Peyer's patch (tissue), 4 donors: ENCODE results near the gene CUBN. TPM values are rescaled to one million over a fixed set of nuclear protein-coding genes. Genes with fewer than 3 reads are reported as not detected.

ENCODE experiments used
- DNase-seq, 3 donors: peaks; one replicate each; pipeline ENCODE4 v3.0.0-alpha.2; 2017 to 2019
- H3K27ac ChIP-seq, 4 donors: fragments of 200-600 bp; sonication (generic); one replicate each; pipeline ENCODE4 v1.5.1; 2016 to 2019
- H3K27me3 ChIP-seq, 2 donors: fragments of 200-600 bp; sonication (generic); one replicate each; pipeline ENCODE4 v1.5.1; 2019
- H3K36me3 ChIP-seq, 3 donors: fragments of 200-600 bp; sonication (generic); one replicate each; pipeline ENCODE4 v1.5.1; 2016 to 2019
- H3K4me1 ChIP-seq, 4 donors: fragments of 200-600 bp; sonication (generic); one replicate each; pipeline ENCODE4 v1.5.1; 2016 to 2019
- H3K4me3 ChIP-seq, 4 donors: fragments of 200-600 bp; sonication (generic); 1 replicate in 3 of 4; 2 replicates in 1 of 4; pipeline ENCODE4 v1.5.1; 2016 to 2019; ENCODE audit warnings: mild to moderate bottlenecking in 1 of 4
- H3K9me3 ChIP-seq, 4 donors: fragments of 200-600 bp; sonication (generic); one replicate each; pipeline ENCODE4 v1.5.1; 2016 to 2019; ENCODE audit warnings: mild to moderate bottlenecking in 1 of 4
- POLR2A ChIP-seq, 2 donors: fragments of 450-650 bp; IDR thresholded peaks; one replicate each; pipeline ENCODE4 v1.5.1; 2017; ENCODE audit warnings: antibody characterized with exemption in 2 of 2, mild to moderate bottlenecking in 2 of 2, moderate library complexity in 2 of 2
- total RNA-seq, 4 donors: library from RNA; depleted of rRNA; stranded (reverse); fragments of >200 nt; gene quantifications; one replicate each; pipeline ENCODE4 v1.1.0, GENCODE V29; 2016
- TF ChIP-seq, protein P1 (sequence below), 6 experiments: fragments of 450-650 bp in 4 of 6; fragments of 200-600 bp in 2 of 6; sonication (generic) in 1 of 6; IDR thresholded peaks; one replicate each; pipeline ENCODE4 v1.5.1; 2017 to 2019; ENCODE audit warnings: antibody characterized with exemption in 6 of 6, mild to moderate bottlenecking in 3 of 6, moderate library complexity in 1 of 6

Gene CUBN
- total RNA-seq, 4 donors from 2014 or later = 2.5 to 329 (median 126) TPM

DNA sequence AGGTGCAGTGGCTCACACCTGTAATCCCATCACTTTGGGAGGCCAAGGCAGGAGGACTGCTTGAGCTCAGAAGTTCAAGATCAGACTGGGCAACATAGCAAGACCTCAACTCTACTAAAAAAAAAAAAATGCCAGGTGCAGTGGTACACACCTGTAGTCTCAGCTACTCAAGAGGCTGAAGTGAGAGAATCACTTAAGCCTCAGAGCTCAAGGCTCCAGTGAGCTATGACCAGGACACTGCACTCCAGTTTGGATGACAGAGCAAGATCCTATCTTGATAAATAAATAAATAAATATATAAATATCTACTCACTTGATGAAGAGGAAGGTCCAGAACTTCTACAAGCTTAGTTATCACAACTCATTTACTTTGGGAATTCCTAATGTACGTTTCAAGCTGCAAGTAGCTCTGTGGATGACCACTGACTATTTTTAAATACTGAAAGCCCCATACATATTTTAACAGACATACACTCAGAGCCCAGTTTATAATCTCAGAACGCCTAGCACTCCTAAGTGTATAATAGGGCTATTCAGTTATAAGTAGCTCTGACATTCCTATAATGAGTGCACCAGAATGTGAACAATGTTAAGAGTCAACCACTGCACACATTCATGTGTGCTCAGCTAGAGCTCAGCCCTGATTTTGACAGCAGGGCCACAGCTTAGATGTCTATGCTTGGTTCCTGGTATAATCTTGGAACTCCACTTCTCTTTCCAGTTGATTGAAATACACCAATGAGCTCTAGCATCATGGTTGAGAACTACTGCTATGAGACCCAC, 119.1 kb downstream of the CUBN start:
- TF ChIP-seq, protein P1, sequence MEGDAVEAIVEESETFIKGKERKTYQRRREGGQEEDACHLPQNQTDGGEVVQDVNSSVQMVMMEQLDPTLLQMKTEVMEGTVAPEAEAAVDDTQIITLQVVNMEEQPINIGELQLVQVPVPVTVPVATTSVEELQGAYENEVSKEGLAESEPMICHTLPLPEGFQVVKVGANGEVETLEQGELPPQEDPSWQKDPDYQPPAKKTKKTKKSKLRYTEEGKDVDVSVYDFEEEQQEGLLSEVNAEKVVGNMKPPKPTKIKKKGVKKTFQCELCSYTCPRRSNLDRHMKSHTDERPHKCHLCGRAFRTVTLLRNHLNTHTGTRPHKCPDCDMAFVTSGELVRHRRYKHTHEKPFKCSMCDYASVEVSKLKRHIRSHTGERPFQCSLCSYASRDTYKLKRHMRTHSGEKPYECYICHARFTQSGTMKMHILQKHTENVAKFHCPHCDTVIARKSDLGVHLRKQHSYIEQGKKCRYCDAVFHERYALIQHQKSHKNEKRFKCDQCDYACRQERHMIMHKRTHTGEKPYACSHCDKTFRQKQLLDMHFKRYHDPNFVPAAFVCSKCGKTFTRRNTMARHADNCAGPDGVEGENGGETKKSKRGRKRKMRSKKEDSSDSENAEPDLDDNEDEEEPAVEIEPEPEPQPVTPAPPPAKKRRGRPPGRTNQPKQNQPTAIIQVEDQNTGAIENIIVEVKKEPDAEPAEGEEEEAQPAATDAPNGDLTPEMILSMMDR (IDR thresholded peaks at IDR 0.05) = no peak
- no peak for TF ChIP-seq POLR2A (IDR thresholded peaks at IDR 0.05)
- no peaks in the 10 kb centered on the region for H3K27me3 ChIP-seq
- peak overlapping the region; percentile 20 to 77 (median 48) for H3K27ac ChIP-seq
- H3K4me1 ChIP-seq = peaks cover 0 to 7% (median 0%) of the 10 kb centered on the region in 4 donors
- no peak overlapping the region for H3K4me3 ChIP-seq
- H3K36me3 ChIP-seq = no peaks in the 10 kb centered on the region
- no peak for DNase-seq
- H3K9me3 ChIP-seq = no peaks in the 10 kb centered on the region

DNA sequence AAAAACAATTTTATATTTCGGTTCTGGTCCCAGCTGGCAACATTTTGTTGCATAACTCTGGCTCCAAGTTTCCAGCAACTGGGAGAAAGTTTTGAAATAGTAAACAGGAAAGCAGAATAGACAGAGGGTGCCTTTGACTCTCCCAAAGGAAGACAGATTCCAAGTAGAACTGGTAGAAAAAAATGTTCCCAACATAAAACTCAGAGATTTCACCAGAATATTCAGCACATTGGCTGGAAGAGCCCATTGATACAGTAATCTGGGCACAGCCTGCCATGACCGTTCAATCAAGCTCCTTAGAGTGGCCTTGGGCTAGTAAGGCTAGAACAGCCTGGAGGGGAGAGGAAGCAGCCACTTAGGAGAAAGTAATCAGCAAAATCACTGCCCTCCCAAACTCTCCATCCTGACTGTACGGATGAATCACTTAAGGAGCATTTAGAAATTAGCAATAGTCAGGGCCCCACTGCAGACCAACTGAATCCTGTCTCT, 120.4 kb downstream of the CUBN start:
- no peaks in the 10 kb centered on the region for H3K27me3 ChIP-seq

DNA sequence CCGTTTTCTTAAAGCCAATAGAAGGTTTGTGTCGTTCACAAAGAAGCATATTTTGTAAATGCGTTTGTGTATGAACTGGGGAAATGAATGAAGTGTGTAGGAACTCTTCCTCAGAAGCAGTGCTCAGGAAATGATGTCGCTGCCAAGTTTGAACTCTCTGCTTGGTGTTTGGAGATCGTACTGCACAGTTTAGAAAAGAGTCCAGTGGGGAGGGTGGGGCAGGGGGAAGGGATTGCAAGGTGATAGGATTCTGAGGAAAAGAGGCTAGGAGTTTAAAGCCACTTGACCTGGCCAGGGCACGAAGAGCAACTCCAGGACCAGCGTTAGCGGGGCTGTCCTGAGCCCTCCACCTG, 122.2 kb downstream of the CUBN start:
- Histone ChIP-seq H3K4me1 (peaks cover 0 to 7% (median 0%) of the 10 kb centered on the region in 4 donors), H3K27ac (peak overlapping the region; percentile 49 to 77 (median 63)), H3K36me3 (no peaks in the 10 kb centered on the region), H3K27me3 (no peaks in the 10 kb centered on the region), H3K9me3 (no peaks in the 10 kb centered on the region), H3K4me3 (no peak overlapping the region)
- TF ChIP-seq, protein P1 (IDR thresholded peaks at IDR 0.05) = no peak
- TF ChIP-seq POLR2A (IDR thresholded peaks at IDR 0.05) = no peak
- no peak for DNase-seq

More for the DNA sequence above, 120.4 kb downstream of the CUBN start:
- peaks cover 0 to 7% (median 0%) of the 10 kb centered on the region in 4 donors for H3K4me1 ChIP-seq
- no peak overlapping the region for H3K4me3 ChIP-seq
- no peaks in the 10 kb centered on the region for H3K9me3 ChIP-seq
- H3K36me3 ChIP-seq = no peaks in the 10 kb centered on the region
- H3K27ac ChIP-seq = peak overlapping the region; percentile 20 to 77 (median 48)
- DNase-seq = no peak
- no peak for TF ChIP-seq POLR2A (IDR thresholded peaks at IDR 0.05)
- TF ChIP-seq, protein P1 (IDR thresholded peaks at IDR 0.05) = no peak

DNA sequence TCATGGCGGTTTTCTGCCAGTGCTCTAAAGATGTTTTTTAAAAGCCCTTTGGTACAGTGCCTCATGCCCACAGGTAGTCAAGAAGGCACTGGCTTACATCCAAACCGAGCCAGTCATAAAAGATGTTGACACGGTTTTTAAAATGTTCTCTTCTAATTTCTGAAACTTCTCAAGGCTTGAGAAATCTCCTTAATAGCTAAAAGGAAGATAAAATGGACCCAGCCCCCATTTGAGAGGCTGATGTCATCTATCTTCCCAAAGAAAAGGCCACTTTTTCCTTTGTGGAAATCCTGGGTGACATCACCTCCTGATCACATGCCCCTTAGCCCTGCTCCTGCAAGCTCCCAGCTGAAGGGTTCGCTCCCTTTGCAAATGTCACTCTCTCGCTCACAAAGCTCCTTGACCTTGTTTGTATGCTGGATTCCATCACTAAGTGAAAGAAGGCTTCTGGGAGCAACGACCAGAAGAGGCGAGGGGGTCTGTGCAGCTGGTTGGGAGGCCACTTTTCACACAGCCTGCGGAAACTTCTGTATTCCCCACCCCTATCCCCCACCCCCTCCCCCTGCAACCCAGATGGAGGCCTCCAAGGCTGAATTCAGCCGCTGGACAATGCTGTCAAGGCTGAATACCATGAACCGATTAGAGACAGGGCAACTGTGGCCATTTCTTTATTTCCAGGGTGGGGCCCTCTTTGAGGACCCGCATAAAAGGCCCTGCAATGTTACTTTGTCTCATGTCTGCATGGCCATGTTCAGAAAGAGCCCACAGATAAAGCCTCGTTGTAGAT, 122.8 kb downstream of the CUBN start:
- Histone ChIP-seq H3K27me3 (no peaks in the 10 kb centered on the region), H3K27ac (peak overlapping the region; percentile 49 to 77 (median 63)), H3K4me1 (peaks cover 0 to 7% (median 0%) of the 10 kb centered on the region in 4 donors), H3K4me3 (no peak overlapping the region), H3K9me3 (no peaks in the 10 kb centered on the region), H3K36me3 (no peaks in the 10 kb centered on the region)
- TF ChIP-seq, protein P1 (IDR thresholded peaks at IDR 0.05) = no peak
- no peak for TF ChIP-seq POLR2A (IDR thresholded peaks at IDR 0.05)
- no peak for DNase-seq

DNA sequence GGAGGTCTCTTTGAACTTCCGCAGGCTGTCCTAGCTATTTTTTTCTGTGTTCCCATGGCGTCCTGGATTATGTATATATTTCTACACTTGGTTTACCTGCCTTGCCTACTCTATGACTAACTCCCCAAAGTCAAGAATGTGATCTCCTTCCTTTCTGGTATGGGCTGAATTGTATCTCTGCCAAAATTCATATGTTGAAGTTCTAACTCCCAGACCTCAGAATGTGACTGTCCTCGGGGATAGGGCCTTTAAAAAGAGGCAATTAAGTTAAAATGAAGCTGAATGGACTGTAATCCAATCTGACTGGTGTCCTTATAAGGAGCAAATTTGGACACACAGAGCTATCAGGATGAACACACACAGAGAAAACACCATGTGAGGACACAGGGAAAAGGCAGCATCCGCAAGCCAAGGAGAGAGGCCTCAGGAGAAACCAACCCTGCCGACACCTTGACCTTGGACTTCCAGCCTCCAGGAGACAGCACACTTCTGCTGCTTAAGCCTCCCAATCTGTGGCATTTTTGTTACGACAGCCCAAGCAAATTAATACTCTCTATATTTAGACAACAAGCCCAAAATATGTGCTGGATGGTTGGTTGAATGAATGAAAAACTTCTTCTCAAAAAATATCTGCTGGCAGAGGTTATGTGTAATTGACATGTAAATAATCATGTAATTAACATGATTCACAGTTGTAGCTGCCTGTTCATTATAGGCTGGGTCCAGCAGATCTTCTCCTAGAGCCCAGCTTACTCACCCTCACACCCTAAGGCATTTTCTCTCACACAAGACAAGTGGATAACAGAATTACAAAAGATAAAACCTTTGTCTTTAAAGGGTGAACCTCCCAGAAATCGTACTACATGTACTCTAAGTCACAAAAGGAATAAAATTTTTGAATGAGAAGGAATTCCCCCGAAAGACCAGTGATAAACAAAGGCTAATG, 123.7 kb downstream of the CUBN start:
- Histone ChIP-seq H3K27me3 (no peaks in the 10 kb centered on the region), H3K36me3 (no peaks in the 10 kb centered on the region), H3K9me3 (no peaks in the 10 kb centered on the region), H3K4me3 (no peak overlapping the region), H3K27ac (peak overlapping the region; percentile 30 to 77 (median 52)), H3K4me1 (peaks cover 0 to 7% (median 0%) of the 10 kb centered on the region in 4 donors)
- no peak for DNase-seq
- TF ChIP-seq, protein P1 (IDR thresholded peaks at IDR 0.05) = no peak
- TF ChIP-seq POLR2A (IDR thresholded peaks at IDR 0.05) = no peak
